PFSK-1 (cell line): Measurements from ENCODE around the gene FGF4.

Experiments
- POLR2AphosphoS5 ChIP-seq: IDR thresholded peaks from 2 replicates; pipeline ENCODE4 v1.6.1; 2012; ENCODE audit warnings: low read depth, mild to moderate bottlenecking, control low read depth, low read length, moderate library complexity
- SIN3A ChIP-seq: IDR thresholded peaks from 2 replicates; pipeline ENCODE4 v1.6.1; 2012; ENCODE audit warnings: mild to moderate bottlenecking, low read length, moderate library complexity, borderline replicate concordance; ENCODE audit not compliant: insufficient read depth

DNA sequence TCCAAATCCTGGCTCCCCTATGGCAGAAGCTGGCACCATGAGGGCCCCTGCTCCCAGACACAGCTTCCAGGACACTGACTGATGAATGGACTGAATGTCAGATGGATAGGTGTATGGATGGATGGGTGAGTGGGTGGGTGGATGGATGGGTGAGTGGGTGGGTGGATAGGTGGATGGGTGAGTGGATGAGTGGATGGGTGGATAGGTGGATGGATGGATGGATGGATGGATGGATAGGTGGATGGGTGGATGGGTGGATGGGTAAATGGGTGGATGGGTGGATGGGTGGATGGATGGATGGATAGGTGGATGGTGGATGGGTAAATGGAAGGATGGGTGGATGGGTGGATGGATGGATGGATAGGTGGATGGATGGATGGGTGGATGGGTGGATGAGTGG lies 39.8 kb upstream of the FGF4 start:
- TF ChIP-seq POLR2AphosphoS5 (no peak), SIN3A (no peak)
